HCT116 (cell line): ENCODE results near the gene VAV2.

ENCODE experiments used
- ATF3 ChIP-seq: IDR thresholded peaks from 2 replicates; pipeline ENCODE4 v1.6.1; 2012
- CTCF ChIP-seq, 3 experiments: fragments of 200-600 bp in 1 of 3; sonication (generic) in 1 of 3; IDR thresholded peaks in 2 of 3; conservative IDR thresholded peaks in 1 of 3; 2 replicates each; pipeline ENCODE4 v1.5.1; 2012 to 2017; ENCODE audit warnings: low read depth in 2 of 3, low read length in 2 of 3, antibody characterized with exemption in 1 of 3, borderline replicate concordance in 1 of 3, control low read depth in 1 of 3, mild to moderate bottlenecking in 1 of 3, mixed read lengths in 1 of 3, mixed run types in 1 of 3, moderate library complexity in 1 of 3; ENCODE audit not compliant: insufficient read depth in 1 of 3
- EZH2phosphoT487 ChIP-seq: fragments of 200-600 bp; IDR thresholded peaks from 2 replicates; pipeline ENCODE4 v1.6.1; 2018; ENCODE audit warnings: antibody characterized with exemption, borderline replicate concordance
- POLR2AphosphoS5 ChIP-seq: IDR thresholded peaks from 2 replicates; pipeline ENCODE4 v1.6.1; 2011; ENCODE audit warnings: mild to moderate bottlenecking, low read depth, low read length, moderate library complexity
- REST ChIP-seq: IDR thresholded peaks from 2 replicates; pipeline ENCODE4 v1.6.1; 2012; ENCODE audit warnings: low read depth
- SIN3A ChIP-seq: IDR thresholded peaks from 2 replicates; pipeline ENCODE4 v1.6.1; 2012; ENCODE audit warnings: low read depth

- TF ChIP-seq SIN3A (no peak), EZH2phosphoT487 (no peak), POLR2AphosphoS5 (no peak), ATF3 (no peak), CTCF (IDR thresholded peaks at IDR 0.05 in 2 of 3, conservative IDR thresholded peaks at IDR 0.05 in 1 of 3; ENCODE audit: borderline replicate concordance in 1 of 3, insufficient read depth in 1 of 3, low read depth in 2 of 3, low read length in 2 of 3) (no peak), REST (no peak)
Measured at GRCh38 chr9:133948561-133949485, 43.3 kb downstream of the VAV2 start.
